GM21737 (cell line): ENCODE data around the gene NAA50.
A peak's percentile ranks its signal among the peaks of the same experiment; 100 is the strongest.

Experiments
- ATAC-seq: cut with Tn5 transposase; IDR thresholded peaks from one replicate; pipeline ENCODE4 v1.9.1; 2021; ENCODE audit warnings: mild to moderate bottlenecking, moderate library complexity; ENCODE audit not compliant: unreplicated experiment

The NAA50 gene

DNA sequence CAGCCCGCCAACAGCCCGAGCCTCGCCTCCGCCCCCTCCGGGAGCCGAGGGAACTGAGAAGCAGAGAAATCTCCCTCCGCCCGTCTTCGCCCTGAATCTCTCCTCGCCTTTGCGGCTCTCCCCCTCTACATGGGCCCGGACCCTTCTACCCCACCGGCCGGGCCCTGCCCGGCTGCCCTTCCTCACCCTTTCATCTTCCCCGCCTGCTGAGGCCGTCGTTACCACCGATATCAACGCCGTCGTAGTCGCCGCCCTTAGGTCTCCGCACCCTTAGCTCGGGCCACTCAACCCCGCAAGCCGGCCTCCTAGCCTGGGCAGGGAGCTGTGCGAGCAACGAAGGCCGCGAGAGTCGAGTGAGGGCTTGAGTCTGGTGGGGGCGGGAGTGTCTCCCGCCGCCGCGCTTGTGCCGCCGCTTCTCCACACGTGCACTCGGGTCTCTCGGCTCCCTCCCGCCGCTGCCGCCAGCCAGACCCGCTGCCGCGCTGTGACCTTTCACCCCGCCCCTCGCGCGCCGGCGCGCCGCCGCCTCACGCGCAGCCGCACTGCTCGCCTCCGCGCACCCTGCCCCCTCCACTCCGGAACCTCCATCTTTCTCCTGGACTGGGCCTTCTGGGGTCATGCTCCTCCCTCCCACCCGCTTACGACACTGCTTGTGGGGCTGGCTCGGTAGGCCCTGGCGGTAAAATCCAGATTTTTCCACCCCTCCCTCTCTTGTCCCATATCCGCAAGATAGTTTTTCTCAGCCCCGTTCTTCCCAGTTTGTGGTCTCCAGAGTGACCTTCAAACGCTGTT lies at the start of gene NAA50:
TSS of gene NAA50 (minus strand) at position 494 of the 792 bp plus-strand sequence. CDS start at position 194, 300 bp downstream.
- peak; percentile 46 for ATAC-seq

DNA sequence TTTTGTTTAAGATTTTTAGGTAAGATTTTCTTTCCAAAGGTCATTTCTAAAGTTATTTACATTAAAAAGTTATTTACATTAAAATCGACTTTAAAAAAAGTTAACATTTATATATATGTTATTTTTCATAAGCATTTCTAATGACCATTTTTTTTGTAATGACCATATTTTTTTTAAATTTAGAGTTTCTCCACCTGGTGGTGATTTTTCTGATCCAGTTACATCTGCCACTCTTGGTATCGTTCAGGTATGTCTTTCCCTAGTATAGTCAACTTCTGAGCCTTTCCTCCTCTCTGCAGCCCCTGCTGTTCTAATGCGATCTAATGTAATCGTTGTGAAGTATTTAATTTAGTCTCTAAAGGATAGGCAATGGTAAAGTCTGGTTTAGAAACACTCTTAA lies 49.6 kb upstream of the NAA50 start:
- no peak for ATAC-seq

DNA sequence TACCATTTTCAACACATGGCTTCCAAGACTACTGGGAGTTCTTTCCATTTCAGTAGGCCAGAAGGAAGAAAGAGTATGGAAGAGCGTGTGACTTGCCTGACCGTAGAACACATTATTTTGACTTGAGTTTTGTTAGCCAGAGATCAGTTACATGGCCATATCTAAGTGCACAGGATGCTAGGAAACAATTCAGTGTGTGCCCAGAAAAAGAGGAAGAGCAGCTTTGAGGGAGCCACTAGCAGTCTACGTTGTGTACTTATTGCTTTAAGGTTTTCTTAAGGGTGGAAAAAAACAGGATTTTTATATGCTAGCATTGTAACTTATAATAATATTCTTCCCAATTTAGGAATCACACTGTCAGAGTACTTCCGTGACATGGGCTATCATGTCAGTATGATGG lies 48.5 kb upstream of the NAA50 start:
- ATAC-seq = no peak

DNA sequence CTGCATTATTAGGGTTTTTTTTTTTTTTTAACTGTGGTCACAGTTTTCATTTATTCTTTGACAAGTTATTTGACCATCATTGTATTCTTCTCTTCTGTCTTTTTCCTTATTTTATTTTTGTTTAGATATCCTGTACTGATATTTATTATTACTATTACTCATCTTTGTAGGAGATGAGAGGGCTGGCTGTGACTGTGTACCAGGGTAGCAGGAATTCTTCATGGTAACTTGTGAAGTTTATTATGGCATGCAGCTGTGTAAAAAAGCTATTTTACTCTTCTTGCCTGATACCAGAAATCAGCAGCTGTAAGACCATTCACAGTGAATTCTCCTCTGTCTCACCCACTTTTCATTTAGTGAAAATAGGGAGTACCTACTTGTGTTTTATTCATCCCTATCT lies 45.3 kb upstream of the NAA50 start:
- ATAC-seq = no peak

DNA sequence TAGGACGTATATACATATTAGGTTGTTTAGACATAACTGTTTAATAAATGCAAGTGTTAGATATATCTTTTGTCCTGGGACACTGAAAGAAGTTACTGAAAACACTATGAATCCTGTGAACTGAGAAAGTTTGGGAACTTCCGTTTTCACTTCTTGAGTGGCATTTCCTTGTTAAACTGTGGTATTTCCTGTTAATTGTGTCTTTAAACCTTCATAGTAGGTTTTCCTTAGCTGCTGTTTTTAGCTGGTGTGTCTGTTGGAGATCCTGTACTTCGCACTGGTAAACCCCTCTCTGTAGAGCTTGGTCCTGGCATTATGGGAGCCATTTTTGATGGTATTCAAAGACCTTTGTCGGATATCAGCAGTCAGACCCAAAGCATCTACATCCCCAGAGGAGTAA lies 37.9 kb upstream of the NAA50 start:
- no peak for ATAC-seq

DNA sequence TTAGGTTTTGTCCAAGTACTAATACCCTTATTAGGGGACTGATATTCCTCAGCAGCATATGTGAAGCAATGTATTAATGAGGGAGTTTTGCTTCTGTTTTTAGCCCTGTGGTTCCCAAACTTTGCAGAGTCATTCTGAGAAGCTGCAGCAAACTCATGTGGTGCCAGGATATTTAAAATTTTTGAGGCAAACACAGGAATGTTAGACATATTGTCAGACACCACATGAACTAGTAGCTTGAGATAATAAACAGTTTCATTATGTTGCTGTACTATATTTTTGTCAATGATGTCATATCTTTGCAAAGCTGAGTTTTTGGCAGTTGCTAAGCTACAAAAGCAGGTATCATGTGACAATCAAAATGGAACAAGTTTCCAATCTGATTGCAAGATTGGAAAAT lies 37.4 kb upstream of the NAA50 start:
- no peak for ATAC-seq

DNA sequence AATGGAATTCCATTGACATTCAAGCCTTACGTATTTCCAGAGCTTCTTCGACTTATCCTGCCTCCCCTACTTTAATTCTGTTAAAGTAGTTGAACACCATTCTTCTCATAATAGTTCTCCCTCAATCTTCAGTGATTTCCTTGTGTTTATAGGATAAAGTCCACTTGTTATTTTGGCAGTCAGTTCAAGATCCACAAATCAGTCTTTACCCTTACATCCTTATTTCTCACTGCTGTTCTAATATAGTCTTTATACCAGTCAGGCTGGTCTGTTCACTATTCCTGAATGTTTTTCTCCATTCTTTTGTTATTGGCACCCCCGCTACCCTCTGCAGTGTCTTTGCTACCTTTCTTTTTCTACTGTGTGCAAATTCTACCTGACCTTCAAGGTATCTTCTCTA lies 30.5 kb upstream of the NAA50 start:
- no peak for ATAC-seq

DNA sequence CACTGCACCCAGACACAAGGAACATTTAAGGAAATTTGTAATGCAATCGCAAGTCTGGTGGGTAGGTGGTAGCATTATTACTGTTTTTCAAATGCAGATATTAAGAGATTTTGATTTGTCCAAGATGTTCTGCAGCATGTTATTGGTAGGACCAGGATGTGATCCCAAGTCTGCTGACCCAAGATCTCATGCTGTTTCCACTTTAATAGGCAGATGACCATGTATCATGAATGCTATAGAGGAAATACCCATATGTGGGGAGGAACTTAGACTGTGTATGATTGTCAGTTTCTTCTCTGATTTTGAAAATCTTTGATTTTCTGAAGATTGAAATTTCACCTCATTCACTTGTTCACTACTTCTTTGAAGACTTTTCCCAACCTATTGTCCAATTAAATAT lies 29.5 kb upstream of the NAA50 start:
- ATAC-seq = no peak

DNA sequence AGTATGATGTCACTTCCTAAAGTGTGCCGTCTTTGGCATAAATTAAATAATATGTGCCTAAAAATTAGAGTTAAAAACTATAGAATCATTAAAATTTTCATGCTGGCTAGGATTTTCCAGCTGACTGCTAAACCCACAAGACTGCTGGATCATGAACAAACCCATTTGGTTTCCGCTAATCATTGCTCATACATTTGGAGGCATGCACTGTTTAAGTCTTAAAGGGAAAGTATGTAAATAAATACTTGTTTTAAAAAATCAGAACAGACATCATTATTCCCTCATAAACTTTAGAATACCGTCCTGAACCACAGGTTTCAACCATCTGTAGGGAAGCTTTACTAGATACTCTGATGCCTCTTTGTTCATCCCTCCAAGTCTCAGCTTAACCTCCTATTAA lies 27.3 kb upstream of the NAA50 start:
- ATAC-seq = no peak

DNA sequence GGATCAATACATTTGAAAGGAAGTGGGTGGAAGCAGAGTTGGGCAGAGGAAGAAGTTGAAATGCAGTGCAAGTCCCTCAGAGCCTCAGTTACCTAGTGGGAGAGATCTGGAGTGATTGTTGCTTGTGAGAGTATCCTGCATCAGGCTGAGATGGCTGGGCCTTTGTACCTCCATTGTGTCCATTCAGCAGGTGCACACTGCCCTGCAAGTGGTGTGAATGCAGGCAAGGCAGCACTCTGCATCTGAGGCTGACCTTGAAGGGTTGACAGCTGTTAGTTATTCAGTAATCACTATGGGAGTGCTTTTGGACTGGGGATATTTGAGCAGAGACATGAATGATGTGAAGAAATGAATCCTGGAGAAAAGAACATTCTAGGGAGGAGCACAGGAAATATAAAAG lies 25.9 kb upstream of the NAA50 start:
- no peak for ATAC-seq

DNA sequence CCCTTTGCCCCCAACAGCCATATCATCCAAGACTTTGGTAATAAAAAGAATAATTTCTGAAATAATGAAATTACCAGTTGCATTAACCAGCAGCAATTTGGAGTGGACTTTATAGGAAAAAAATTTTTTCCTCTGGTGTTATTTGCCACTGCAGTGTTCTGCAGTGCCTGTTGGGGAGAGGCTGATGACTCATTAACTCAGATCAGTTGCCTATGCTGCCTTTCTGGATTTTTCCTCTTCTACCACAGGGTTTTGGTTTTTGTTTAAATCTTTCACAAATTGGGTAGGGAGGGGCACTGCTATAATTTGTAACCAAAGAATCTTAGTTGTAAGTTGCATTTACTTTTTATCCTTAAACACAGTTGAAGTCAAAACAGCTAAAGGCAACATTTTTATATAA lies 23.5 kb upstream of the NAA50 start:
- ATAC-seq = peak; percentile 80

DNA sequence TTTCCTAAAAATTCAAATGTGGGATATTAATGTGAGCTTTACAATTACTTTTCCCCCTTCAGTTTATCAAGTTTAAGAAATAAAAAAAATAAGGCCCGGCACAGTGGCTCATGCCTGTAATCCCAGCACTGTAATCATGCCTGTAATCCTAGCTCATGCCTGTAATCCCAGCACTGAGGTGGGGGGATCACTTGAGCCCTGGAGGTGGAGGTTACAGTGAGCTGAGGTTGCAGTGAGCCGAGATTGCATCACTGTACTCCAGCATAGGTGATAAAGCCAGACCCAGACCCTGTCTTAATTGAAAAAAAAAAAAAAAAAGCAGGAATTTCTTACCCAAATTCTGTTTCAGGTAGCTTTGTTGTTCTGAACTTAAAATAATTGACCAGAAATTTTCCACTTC lies 18.6 kb upstream of the NAA50 start:
- ATAC-seq = no peak

DNA sequence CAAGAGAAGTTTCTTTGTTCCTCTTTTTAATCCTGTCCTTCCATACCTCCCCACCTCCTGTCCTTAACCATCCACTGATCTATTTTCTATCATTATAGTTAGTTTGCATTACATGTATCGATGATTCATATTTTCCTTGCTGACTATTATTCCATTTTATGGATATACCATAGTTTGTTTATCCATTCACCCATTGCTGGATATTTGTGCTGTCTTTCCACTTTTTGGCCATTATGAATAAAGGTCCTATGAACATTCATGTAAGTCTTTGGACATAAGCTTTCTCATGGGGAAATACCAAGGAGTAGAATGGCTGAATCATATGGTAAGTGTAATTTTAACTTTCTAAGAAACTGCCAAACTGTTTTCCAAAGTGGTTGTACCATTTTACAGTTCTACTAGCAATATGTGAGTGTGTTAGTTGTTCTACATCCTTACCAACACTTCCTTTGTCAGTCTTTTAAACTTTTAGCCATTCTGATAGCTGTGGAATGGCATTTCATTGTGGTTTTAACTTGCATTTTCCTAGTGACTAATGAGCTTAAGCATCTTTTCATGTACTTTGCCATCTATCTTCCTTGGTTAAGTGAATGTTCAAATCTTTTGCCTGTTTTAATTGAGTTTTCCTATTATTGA lies 12.5 kb upstream of the NAA50 start:
- ATAC-seq = no peak

DNA sequence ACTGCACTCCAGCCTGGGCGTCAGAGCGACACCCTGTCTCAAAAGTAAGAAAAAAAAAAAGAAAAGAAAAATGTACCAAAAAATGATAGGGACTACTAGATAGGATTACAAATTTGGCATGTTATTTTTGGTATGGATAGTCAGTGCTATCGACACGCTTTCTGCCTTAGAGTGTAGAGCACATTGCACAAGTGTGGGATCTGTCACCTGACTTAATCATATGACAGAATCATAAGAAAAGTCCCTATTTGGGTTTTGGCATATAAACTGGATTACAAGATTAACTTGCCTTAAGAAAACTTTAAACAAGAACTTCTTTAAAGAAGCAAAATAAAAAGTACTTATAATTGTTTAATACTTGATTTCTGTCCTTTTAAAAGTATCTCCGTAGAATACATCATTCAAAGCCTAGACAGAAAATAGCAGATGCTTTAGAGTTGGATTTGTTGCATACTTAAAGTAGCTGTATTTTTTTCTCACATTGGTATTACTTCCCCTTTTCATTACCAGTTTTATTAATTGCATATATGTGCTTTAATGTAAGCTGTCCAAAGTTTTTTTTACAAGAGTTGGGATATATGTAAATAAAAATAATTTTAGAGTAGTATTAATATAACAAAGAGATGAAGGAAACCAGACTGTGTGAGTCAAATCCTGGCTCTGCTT lies 8.6 kb upstream of the NAA50 start:
- no peak for ATAC-seq

DNA sequence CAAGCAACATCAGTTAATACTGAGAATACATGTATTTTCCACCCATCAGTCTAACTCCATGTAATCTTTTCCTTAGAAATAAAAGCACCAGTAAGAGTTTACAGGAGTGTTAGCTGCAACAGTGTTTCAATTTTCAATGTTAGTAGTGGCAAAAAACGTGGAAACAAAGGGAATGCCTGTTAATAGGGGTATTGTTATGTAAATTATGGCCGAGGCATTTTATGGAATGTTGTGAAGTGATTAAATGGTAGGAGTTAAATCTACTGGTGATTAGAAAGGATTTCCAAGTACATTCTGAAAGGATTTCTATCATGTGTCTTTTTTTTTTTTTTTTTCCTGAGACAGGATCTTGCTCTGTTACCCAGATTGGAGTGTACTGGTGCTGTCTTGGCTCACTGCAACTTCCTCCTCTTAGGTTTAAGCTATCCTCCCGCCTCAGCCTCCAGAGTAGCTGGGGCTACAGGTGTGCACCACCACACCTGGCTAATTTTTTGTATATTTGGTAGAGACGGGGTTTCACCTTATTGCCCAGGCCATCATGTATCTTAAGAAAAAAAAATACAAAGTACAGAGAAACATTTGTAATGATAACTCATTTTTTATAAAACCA lies 7.4 kb upstream of the NAA50 start:
- ATAC-seq = no peak

DNA sequence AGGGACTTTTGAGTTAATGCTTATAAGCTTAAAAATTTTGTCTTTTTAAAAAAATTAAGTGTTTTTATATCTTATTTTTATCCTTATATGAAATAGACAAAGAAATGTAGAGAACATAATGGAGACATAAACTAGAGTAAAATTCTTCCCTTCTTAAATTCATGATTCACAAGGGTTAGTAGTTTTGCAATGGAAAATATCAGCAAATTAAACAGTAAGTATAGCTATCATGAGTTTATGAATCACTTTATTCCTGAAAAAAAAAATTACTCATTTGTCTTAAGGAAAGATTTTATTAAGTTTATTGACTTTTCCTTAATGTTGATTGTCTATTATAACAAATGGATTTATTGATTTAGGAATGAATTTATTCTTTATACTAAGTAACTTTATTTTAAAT lies 5.1 kb upstream of the NAA50 start:
- ATAC-seq = no peak

DNA sequence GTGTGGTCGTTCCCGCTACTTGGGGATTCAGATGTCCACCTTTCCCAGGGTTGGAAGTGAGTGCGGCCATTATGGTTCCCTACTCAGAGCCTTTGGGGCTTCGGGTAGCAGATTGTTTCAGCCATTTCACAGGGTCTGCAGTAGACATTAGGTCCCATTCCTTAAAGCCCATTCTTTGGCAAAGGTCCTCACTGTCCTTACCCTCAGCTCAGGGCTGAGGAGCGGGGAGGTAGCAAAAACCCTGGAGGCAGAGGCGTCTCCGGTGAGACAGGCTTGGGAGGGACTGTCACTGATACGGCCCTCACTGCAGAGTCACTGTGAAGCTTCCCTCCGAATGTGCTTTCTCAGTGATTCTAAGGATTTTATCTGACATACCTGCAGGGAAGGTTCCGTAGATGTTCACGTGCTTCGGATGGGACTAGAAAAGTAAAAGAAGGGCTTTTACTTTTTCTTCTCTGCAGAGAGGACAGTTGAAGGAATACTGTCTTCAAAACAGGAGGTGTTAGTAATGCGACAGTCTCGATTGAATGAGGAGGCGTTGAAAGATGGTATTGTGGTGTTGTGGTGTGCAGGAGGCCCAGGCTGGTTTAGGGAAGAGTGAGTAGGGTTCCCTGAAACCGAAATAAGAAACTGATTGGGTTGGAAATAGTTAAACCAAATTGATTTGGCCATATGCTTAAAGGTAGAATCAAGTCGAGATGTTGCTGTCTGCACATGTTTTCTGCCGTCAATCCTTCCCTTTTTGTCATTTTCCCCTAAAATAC lies 1.4 kb upstream of the NAA50 start:
- no peak for ATAC-seq

DNA sequence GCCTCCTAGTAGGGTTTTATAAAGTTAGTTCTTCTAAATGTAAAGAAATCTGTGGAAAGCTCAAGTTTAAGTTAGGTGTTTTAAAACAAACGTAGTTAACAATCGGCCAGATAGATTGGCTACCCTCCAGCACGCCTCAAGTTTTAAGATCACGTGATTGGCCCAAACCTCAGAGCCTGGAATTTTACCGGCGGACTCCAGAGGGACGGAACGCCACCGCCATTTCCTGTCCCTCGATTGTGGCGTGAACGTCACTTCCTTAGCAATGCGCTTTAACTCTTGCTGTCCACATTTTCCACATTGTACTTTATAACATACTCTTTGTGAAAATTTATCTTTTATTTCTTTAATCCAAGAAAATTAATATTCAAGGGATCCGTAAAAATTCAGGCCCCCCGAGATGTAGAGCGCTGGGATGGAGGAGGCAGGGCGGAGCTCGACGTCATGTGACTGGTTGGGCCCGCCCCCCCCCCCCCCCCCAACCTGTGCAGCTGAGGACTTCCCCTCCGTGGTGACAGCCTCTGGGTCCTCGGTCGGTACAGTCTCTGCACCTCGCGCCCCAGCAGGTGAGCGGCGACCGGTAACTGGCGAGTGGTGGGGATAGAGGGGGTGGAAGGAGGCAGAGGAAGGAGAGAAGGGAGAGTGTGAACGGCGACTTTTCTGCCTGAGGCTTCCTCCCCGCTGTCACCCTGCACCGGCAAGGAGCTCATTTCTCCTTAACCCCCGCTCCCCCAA lies 666 bp upstream of the NAA50 start, which contains the start of gene ATP6V1A:
TSS of gene ATP6V1A (plus strand) at position 488 of the 735 bp plus-strand sequence. CDS start 31,719 bp downstream, outside the sequence.
- ATAC-seq = peak; percentile 40

DNA sequence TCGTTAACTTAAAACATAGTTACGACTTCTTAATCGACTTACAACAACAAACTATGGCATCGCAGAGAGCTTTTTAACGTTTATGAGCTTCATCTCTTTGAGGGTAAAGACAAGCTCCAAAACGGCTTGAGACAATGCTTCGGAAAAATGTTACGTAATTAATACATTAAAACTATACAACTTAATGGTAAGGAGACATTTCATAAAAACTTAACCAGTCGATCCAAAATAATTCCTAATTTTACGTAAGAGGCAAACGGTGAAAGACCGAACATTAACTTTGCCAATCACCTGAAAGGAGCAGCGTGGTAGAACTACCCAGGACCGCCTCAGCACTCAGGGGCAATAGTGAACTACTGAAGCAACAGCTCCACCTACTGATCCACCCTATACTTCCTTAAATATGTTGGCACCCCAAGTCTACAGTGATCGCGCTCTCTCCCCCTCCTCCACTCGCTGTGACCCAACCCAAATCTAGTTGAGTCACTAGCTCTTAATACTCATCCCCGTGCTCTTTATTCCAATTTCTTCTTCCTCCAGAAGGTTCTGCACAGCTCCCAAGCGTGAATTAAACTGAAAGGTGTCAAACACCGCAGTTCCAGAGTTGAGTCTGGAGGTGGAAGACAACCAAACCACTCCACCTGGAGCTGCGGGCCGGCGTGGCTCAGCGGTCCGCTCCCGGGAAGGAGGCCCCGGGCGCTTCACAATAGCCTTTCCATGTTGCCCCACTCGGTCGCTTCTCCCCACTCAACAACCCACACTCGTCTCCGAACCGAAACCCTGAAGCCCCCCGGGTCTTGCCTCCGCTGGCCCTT lies 901 bp downstream of the NAA50 start:
- ATAC-seq = peak; percentile 59
